RWPE1 (cell line): Measurements from ENCODE around the gene GYPC.

ENCODE experiments used
- CTCF ChIA-PET: fragments of 350-600 bp; sonication (Branson Sonifier 250); formaldehyde crosslinking; extraction: SDS; loops from one replicate; lab custom pipeline; 2021; lab: Yijun Ruan, JAX
- POLR2A ChIA-PET: fragments of 400-600 bp; formaldehyde crosslinking; extraction: SDS; loops from one replicate; lab custom pipeline; 2020; ENCODE audit warnings: antibody characterized with exemption; ENCODE audit not compliant: low non-redundant PET; lab: Yijun Ruan, JAX
- DNase-seq: peaks from one replicate; pipeline ENCODE4 v3.0.0; 2012; ENCODE audit warnings: low spot score
- H3K27ac ChIP-seq: fragments of 450-650 bp; 2 replicates; pipeline ENCODE4 v1.5.1; 2017
- TF ChIP-seq, protein P1 (sequence below): fragments of 450-650 bp; conservative IDR thresholded peaks from 2 replicates; pipeline ENCODE4 v1.5.1; 2017; ENCODE audit warnings: low read depth, mild to moderate bottlenecking

GYPC gene, protein sequence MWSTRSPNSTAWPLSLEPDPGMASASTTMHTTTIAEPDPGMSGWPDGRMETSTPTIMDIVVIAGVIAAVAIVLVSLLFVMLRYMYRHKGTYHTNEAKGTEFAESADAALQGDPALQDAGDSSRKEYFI

DNA sequence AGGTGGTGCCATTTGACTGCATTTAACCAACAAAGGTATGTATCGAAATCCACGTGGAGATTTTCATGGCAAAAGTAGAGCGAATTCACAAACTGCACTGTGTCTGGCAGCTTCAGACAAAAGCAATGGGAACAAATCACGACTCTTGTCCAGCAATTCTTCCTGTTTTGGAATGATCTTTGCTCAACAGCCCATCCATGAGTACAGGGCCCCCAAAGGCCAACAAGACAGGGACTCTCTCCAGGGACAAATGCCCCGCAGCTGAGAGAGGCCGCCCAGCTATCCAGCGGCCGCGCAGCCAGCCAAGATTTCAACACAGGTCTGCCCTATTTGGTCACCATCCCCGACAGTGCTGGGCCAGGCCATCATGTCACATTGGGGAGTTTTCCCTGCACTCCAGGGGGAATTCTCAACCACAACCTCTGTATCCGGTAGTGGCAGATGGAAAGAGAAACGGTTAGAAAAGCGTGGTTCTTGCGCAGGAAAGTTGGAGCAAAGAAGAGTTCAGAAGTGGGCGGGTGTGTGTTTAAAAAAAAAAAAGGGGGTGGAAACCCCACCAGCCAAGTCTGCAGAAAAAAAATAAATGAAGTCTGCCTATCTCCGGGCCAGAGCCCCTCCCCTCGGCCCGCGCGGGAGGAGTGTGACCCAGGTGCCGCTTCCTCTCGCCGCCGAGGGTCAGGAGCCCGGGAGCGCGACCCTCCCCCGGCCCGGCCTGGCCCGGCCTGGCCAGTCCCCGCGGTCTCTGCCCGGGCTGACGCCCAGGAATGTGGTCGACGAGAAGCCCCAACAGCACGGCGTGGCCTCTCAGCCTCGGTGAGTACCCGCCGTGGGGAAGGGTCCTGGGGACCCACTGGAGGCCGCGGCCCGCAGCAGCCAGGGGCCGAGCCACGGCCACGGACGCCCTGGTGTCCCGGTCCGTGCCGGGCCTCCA, at the start of gene GYPC:
TSS of gene GYPC (plus strand) at position 659 of the 931 bp plus-strand sequence. CDS start at position 765, 106 bp downstream.
- ChIA-PET CTCF (no interaction called here), POLR2A (no interaction called here)
- H3K27ac ChIP-seq: no peak within 1 kb of the TSS
- DNase-seq: no peak
- TF ChIP-seq, protein P1, sequence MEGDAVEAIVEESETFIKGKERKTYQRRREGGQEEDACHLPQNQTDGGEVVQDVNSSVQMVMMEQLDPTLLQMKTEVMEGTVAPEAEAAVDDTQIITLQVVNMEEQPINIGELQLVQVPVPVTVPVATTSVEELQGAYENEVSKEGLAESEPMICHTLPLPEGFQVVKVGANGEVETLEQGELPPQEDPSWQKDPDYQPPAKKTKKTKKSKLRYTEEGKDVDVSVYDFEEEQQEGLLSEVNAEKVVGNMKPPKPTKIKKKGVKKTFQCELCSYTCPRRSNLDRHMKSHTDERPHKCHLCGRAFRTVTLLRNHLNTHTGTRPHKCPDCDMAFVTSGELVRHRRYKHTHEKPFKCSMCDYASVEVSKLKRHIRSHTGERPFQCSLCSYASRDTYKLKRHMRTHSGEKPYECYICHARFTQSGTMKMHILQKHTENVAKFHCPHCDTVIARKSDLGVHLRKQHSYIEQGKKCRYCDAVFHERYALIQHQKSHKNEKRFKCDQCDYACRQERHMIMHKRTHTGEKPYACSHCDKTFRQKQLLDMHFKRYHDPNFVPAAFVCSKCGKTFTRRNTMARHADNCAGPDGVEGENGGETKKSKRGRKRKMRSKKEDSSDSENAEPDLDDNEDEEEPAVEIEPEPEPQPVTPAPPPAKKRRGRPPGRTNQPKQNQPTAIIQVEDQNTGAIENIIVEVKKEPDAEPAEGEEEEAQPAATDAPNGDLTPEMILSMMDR: no peak

GRCh38 chr2:126614524-126615227, 41.3 kb upstream of the GYPC start:
- CTCF ChIA-PET: no interaction called here
- no peak for DNase-seq
- TF ChIP-seq, protein P1: no peak

GRCh38 chr2:126616606-126617069, 39.3 kb upstream of the GYPC start:
- ChIA-PET CTCF (no interaction called here), POLR2A (no interaction called here)
- TF ChIP-seq, protein P1: no peak
- no peak for DNase-seq
- H3K27ac ChIP-seq: no peak overlapping the region

More at GRCh38 chr2:126614524-126615227, 41.3 kb upstream of the GYPC start:
- no peak overlapping the region for H3K27ac ChIP-seq
- POLR2A ChIA-PET: no interaction called here

GRCh38 chr2:126620302-126620701, 35.7 kb upstream of the GYPC start:
- no peak for DNase-seq
- TF ChIP-seq, protein P1: no peak
- CTCF ChIA-PET: interaction anchor here (0.6 kb wide), 1 partner anchor 46 kb away, joined by 3 read pairs; no protein-coding TSS in a partner anchor
- POLR2A ChIA-PET: no interaction called here
- H3K27ac ChIP-seq: no peak overlapping the region

DNA sequence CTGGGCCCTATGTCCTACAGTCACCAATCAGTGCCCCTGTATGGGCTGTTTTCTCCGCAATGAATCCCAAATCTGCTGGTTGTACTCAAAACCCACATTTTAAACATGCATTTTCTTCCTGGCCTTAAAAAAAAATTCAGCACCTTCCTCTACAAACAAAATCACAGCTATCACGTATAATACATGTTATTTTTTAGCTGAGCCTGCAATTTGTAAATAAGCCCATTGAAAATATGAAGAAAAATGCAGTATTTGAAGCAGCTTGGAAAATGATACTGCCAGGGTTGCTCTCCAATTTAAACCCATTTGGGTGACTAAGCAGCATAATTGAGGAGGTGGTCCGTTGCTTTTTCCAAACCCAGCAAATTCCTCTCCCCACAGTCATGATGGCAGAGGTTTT, 33.0 kb upstream of the GYPC start:
- TF ChIP-seq, protein P1: no peak
- POLR2A ChIA-PET: no interaction called here
- CTCF ChIA-PET: interaction anchor here (0.7 kb wide), 1 partner anchor 90 kb away, joined by 3 read pairs; no protein-coding TSS in a partner anchor
- H3K27ac ChIP-seq: no peak overlapping the region
- DNase-seq: no peak

DNA sequence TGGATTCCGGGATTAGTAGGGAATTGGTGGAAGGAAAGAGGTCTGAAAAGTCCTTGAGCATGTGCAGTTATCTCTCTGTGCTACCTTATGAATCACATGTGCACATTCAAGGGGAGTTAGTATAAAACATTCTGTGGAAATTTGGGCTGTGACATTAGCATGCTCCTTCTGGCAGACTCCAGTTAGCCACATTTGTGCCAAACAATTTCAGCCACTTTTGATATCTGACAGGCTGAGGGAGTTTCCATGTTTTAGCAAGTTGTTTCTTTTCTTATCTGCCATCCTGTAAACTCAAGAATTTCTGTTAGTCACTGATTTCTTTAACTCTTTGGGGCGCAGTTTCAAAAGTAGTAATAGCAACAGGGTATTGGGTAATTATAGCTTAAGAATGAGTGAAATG, 28.3 kb upstream of the GYPC start:
- TF ChIP-seq, protein P1: no peak
- POLR2A ChIA-PET: no interaction called here
- CTCF ChIA-PET: interaction anchor here (1.0 kb wide), 1 partner anchor 9 kb away, joined by 3 read pairs; no protein-coding TSS in a partner anchor
- no peak for DNase-seq
- H3K27ac ChIP-seq: no peak overlapping the region
